Measurements from ENCODE around the gene THSD8.

- no peak for TF ChIP-seq SUZ12 (IDR thresholded peaks at IDR 0.05; ENCODE audit: extremely low read depth, insufficient read depth, insufficient read length)
- no peak for TF ChIP-seq ZNF274 (IDR thresholded peaks at IDR 0.05; ENCODE audit: low read depth, low read length)
These were observed 39.2 kb downstream of the THSD8 start for GRCh38 chr19:12841094-12841493.
